ENCODE results near the gene PPARA. TPM values are rescaled to one million over a fixed set of nuclear protein-coding genes. Genes with fewer than 3 reads are reported as not detected.

The PPARA gene
- total RNA-seq, 1 experiment from 2014 or later, result 7.7 TPM

- no peaks in the 10 kb centered on the region for H3K9me2 ChIP-seq (replicated peaks; ENCODE audit: low read length)
These were observed 30.5 kb upstream of the PPARA start for GRCh38 chr22:46119729-46120419.

DNA sequence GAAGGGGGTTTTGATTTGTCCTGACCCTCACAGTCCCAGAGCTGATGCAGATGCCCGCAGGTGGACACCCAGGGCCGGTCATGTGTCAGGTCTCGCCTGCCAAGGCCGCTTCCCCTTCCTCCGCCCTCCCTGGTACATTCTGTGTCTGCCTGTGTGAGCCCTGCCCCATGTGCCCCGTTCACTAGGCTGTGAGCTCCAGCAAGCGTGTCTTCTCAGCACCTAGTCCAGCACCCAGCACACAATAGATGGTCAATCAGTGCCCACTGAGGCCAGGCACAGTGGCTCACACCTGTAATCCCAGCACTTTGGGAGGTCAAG, 29.9 kb upstream of the PPARA start:
- intact Hi-C loops (cut with micrococcal nuclease), result loop anchor here (5.0 kb wide), 1 partner anchor 177 kb away; the partner anchor contains the start of gene GTSE1
- Histone ChIP-seq H3K79me2 (ENCODE audit: low read length) (no peaks in the 10 kb centered on the region), H3K9ac (ENCODE audit: low read length) (no peak overlapping the region), H3K4me3 (ENCODE audit: low read length) (no peak overlapping the region), H4K20me1 (ENCODE audit: low read length) (no peaks in the 10 kb centered on the region), H3K4me1 (ENCODE audit: insufficient read depth, low read length) (no peaks in the 10 kb centered on the region), H3K9me3 (ENCODE audit: low read length) (no peaks in the 10 kb centered on the region), H3K36me3 (ENCODE audit: low read depth, low read length) (no peaks in the 10 kb centered on the region), H3K9me2 (replicated peaks; ENCODE audit: low read length) (no peaks in the 10 kb centered on the region), H3K4me2 (ENCODE audit: low read length) (no peak overlapping the region), H2AFZ (ENCODE audit: low read length) (no peak overlapping the region), H3K27ac (ENCODE audit: low read length) (no peak overlapping the region), H3F3A (ENCODE audit: low read length, unreplicated experiment) (no peaks in the 10 kb centered on the region), H3K27me3 (ENCODE audit: low read length) (no peaks in the 10 kb centered on the region)
- DNase-seq (no peak), ATAC-seq (no peak)
- ChIA-PET CTCF (no interaction called here), POLR2A (ENCODE audit: unreplicated experiment) (interaction anchor here (0.5 kb wide), 1 partner anchor 67 kb away, joined by 3 read pairs; no protein-coding TSS in a partner anchor)
- BruUV-seq (replicated peaks), result no TSS peak
- TF ChIP-seq, protein P1, sequence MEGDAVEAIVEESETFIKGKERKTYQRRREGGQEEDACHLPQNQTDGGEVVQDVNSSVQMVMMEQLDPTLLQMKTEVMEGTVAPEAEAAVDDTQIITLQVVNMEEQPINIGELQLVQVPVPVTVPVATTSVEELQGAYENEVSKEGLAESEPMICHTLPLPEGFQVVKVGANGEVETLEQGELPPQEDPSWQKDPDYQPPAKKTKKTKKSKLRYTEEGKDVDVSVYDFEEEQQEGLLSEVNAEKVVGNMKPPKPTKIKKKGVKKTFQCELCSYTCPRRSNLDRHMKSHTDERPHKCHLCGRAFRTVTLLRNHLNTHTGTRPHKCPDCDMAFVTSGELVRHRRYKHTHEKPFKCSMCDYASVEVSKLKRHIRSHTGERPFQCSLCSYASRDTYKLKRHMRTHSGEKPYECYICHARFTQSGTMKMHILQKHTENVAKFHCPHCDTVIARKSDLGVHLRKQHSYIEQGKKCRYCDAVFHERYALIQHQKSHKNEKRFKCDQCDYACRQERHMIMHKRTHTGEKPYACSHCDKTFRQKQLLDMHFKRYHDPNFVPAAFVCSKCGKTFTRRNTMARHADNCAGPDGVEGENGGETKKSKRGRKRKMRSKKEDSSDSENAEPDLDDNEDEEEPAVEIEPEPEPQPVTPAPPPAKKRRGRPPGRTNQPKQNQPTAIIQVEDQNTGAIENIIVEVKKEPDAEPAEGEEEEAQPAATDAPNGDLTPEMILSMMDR (conservative IDR thresholded peaks at IDR 0.05; ENCODE audit: low read depth, low read length), result no peak
- no peak for TF ChIP-seq EZH2phosphoT487 (IDR thresholded peaks at IDR 0.05; ENCODE audit: borderline replicate concordance, low read length)
- no peak for TF ChIP-seq EZH2 (IDR thresholded peaks at IDR 0.05; ENCODE audit: low read length, unreplicated experiment)

More at GRCh38 chr22:46119729-46120419, 30.5 kb upstream of the PPARA start:
- Histone ChIP-seq H3K9me3 (ENCODE audit: low read length) (no peaks in the 10 kb centered on the region), H3F3A (ENCODE audit: low read length, unreplicated experiment) (no peaks in the 10 kb centered on the region), H3K9ac (ENCODE audit: low read length) (no peak overlapping the region), H3K4me1 (ENCODE audit: insufficient read depth, low read length) (no peaks in the 10 kb centered on the region), H2AFZ (ENCODE audit: low read length) (no peak overlapping the region), H3K79me2 (ENCODE audit: low read length) (no peaks in the 10 kb centered on the region), H3K27me3 (ENCODE audit: low read length) (no peaks in the 10 kb centered on the region), H3K36me3 (ENCODE audit: low read depth, low read length) (no peaks in the 10 kb centered on the region), H3K4me2 (ENCODE audit: low read length) (no peak overlapping the region), H3K4me3 (ENCODE audit: low read length) (no peak overlapping the region), H4K20me1 (ENCODE audit: low read length) (no peaks in the 10 kb centered on the region), H3K27ac (ENCODE audit: low read length) (no peak overlapping the region)
- POLR2A ChIA-PET (ENCODE audit: unreplicated experiment), result interaction anchor here (0.5 kb wide), 1 partner anchor 66 kb away, joined by 3 read pairs; no protein-coding TSS in a partner anchor
- TF ChIP-seq, protein P1 (conservative IDR thresholded peaks at IDR 0.05; ENCODE audit: low read depth, low read length), result no peak
- DNase-seq, result no peak
- no TSS peak for BruUV-seq (replicated peaks)
- CTCF ChIA-PET, result no interaction called here
- no peak for ATAC-seq
- intact Hi-C loops (cut with micrococcal nuclease), result loop anchor here (5.0 kb wide), 1 partner anchor 177 kb away; the partner anchor contains the start of gene GTSE1

DNA sequence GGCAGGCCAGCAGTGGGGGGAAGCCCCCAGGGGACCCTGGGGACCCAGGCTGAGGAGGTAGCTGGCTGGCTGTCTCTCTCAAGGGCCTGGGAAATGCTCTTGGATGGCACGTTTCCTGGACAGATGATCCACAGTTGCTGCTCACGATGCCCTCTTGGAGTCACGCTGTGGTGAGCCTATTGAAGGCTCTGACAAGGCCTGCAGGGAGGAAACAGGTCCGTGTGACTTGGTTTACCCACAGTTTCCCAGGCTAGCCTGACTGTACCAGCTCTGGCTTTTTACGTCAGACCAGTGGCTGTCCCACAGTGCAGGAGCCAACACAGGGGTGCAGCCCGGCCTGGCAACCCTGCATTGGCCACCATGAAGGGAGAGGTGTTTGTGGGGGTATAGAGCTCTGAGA, 29.2 kb upstream of the PPARA start:
- POLR2A ChIA-PET (ENCODE audit: unreplicated experiment), result interaction anchor here (0.7 kb wide), 1 partner anchor 120 kb away, joined by 3 read pairs; no protein-coding TSS in a partner anchor

More for the DNA sequence above, 29.2 kb upstream of the PPARA start:
- Histone ChIP-seq H3K36me3 (ENCODE audit: low read depth, low read length) (no peaks in the 10 kb centered on the region), H3K9me3 (ENCODE audit: low read length) (no peaks in the 10 kb centered on the region), H2AFZ (ENCODE audit: low read length) (no peak overlapping the region), H4K20me1 (ENCODE audit: low read length) (no peaks in the 10 kb centered on the region), H3K4me1 (ENCODE audit: insufficient read depth, low read length) (peaks cover under 1% of the 10 kb centered on the region; the same call in 1 of the 2 replicates), H3K4me3 (ENCODE audit: low read length) (no peak overlapping the region), H3K79me2 (ENCODE audit: low read length) (no peaks in the 10 kb centered on the region), H3K4me2 (ENCODE audit: low read length) (no peak overlapping the region), H3K27ac (ENCODE audit: low read length) (no peak overlapping the region), H3K9ac (ENCODE audit: low read length) (no peak overlapping the region), H3K27me3 (ENCODE audit: low read length) (no peaks in the 10 kb centered on the region), H3K9me2 (replicated peaks; ENCODE audit: low read length) (no peaks in the 10 kb centered on the region), H3F3A (ENCODE audit: low read length, unreplicated experiment) (no peaks in the 10 kb centered on the region)
- TF ChIP-seq EZH2 (IDR thresholded peaks at IDR 0.05; ENCODE audit: low read length, unreplicated experiment) (no peak), EZH2phosphoT487 (IDR thresholded peaks at IDR 0.05; ENCODE audit: borderline replicate concordance, low read length) (no peak)
- TF ChIP-seq, protein P1 (conservative IDR thresholded peaks at IDR 0.05; ENCODE audit: low read depth, low read length), result no peak
- intact Hi-C loops (cut with micrococcal nuclease), result loop anchor here (5.0 kb wide), 1 partner anchor 176 kb away; the partner anchor contains the start of gene GTSE1
- CTCF ChIA-PET, result no interaction called here
- BruUV-seq (replicated peaks), result no TSS peak
- DNase-seq (no peak), ATAC-seq (no peak)
